Panc1 (cell line): Measurements from ENCODE around the gene ALG2.

Source experiments
- CTCF ChIP-seq: fragments of 450-650 bp; IDR thresholded peaks from 2 replicates; pipeline ENCODE4 v1.5.1; 2017; ENCODE audit warnings: mild to moderate bottlenecking
- POLR2AphosphoS5 ChIP-seq: IDR thresholded peaks from 2 replicates; pipeline ENCODE4 v1.6.1; 2012; ENCODE audit warnings: mild to moderate bottlenecking, low read depth, low read length, moderate library complexity
- REST ChIP-seq, 2 experiments: IDR thresholded peaks; 2 replicates each; pipeline ENCODE4 v1.6.1; 2011 to 2012; ENCODE audit warnings: low read depth in 2 of 2, control low read depth in 1 of 2, low read length in 1 of 2, mild to moderate bottlenecking in 1 of 2, moderate library complexity in 1 of 2; ENCODE audit not compliant: insufficient read depth in 1 of 2

- TF ChIP-seq REST (IDR thresholded peaks at IDR 0.05; ENCODE audit: insufficient read depth in 1 of 2, low read depth in 2 of 2, low read length in 1 of 2) (no peak), POLR2AphosphoS5 (no peak), CTCF (no peak)
Observed at GRCh38 chr9:99181206-99181605, 40.5 kb downstream of the ALG2 start.
